Measurements from ENCODE around the gene NFIX.

DNA sequence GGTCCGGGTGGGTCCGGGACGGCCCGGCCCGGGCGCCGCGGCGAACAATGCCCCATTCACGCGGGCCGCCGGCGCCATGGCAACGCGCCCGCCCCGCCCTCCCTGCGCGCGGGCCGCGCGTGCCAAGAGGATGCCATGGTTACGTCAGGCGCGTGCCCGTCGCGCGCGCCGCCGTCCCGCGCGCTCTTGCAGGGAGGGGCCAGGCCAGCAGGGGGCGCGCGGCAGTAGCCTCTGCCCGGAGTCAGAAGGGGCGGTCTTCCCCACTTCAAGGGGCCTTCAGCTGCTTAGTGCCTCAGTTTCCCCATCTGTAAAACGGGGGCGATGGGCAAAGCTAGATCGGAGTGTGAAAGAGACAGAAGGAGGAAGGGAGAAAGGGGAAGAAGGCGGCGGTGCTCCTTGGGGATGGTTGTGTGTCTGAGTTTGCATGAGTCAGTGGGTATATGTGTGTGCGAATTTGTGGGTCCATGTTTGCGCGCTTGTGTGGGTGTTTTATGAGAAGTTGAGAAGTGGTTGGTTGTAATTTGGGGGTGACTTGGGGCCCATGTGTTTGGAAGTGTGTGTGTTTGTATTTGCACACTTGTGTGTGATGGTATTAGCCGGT lies 11.6 kb upstream of the NFIX start:
- TF ChIP-seq CTCF (conservative IDR thresholded peaks at IDR 0.05) (peak; percentile 99), ZFX (IDR thresholded peaks at IDR 0.05) (no peak)

All from C4-2B (cell line).